ENCODE measurements around the gene SYDE1.

DNA sequence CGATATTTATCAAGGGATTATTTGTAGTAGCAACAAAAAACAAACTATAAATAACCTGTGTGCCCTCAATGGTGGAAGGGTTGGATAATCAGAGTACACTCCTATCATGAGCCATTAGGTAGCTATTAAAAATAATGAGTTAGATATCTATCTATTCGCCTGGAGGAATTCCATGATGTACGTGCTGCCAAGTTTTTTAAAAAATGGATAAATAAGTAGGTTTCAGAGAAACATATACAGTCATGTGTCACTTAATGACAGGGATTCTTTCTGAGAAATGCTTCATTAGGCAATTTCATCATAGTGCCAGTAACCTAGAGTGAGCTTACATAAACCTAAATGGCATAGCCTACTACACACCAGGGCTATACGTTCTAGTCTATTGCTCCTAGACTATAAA, 31.4 kb upstream of the SYDE1 start:
- TF ChIP-seq, protein P1, sequence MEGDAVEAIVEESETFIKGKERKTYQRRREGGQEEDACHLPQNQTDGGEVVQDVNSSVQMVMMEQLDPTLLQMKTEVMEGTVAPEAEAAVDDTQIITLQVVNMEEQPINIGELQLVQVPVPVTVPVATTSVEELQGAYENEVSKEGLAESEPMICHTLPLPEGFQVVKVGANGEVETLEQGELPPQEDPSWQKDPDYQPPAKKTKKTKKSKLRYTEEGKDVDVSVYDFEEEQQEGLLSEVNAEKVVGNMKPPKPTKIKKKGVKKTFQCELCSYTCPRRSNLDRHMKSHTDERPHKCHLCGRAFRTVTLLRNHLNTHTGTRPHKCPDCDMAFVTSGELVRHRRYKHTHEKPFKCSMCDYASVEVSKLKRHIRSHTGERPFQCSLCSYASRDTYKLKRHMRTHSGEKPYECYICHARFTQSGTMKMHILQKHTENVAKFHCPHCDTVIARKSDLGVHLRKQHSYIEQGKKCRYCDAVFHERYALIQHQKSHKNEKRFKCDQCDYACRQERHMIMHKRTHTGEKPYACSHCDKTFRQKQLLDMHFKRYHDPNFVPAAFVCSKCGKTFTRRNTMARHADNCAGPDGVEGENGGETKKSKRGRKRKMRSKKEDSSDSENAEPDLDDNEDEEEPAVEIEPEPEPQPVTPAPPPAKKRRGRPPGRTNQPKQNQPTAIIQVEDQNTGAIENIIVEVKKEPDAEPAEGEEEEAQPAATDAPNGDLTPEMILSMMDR (IDR thresholded peaks at IDR 0.05) = no peak
- TF ChIP-seq, protein P2, sequence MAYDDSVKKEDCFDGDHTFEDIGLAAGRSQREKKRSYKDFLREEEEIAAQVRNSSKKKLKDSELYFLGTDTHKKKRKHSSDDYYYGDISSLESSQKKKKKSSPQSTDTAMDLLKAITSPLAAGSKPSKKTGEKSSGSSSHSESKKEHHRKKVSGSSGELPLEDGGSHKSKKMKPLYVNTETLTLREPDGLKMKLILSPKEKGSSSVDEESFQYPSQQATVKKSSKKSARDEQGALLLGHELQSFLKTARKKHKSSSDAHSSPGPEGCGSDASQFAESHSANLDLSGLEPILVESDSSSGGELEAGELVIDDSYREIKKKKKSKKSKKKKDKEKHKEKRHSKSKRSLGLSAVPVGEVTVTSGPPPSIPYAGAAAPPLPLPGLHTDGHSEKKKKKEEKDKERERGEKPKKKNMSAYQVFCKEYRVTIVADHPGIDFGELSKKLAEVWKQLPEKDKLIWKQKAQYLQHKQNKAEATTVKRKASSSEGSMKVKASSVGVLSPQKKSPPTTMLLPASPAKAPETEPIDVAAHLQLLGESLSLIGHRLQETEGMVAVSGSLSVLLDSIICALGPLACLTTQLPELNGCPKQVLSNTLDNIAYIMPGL (CRISPR knock-in tag; IDR thresholded peaks at IDR 0.05) = no peak
- TF ChIP-seq, protein P3, sequence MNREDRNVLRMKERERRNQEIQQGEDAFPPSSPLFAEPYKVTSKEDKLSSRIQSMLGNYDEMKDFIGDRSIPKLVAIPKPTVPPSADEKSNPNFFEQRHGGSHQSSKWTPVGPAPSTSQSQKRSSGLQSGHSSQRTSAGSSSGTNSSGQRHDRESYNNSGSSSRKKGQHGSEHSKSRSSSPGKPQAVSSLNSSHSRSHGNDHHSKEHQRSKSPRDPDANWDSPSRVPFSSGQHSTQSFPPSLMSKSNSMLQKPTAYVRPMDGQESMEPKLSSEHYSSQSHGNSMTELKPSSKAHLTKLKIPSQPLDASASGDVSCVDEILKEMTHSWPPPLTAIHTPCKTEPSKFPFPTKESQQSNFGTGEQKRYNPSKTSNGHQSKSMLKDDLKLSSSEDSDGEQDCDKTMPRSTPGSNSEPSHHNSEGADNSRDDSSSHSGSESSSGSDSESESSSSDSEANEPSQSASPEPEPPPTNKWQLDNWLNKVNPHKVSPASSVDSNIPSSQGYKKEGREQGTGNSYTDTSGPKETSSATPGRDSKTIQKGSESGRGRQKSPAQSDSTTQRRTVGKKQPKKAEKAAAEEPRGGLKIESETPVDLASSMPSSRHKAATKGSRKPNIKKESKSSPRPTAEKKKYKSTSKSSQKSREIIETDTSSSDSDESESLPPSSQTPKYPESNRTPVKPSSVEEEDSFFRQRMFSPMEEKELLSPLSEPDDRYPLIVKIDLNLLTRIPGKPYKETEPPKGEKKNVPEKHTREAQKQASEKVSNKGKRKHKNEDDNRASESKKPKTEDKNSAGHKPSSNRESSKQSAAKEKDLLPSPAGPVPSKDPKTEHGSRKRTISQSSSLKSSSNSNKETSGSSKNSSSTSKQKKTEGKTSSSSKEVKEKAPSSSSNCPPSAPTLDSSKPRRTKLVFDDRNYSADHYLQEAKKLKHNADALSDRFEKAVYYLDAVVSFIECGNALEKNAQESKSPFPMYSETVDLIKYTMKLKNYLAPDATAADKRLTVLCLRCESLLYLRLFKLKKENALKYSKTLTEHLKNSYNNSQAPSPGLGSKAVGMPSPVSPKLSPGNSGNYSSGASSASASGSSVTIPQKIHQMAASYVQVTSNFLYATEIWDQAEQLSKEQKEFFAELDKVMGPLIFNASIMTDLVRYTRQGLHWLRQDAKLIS (CRISPR knock-in tag; IDR thresholded peaks at IDR 0.05; ENCODE audit: borderline replicate concordance) = no peak
- TF ChIP-seq ELF4 (CRISPR knock-in tag; IDR thresholded peaks at IDR 0.05; ENCODE audit: low read depth) = no peak
- TF ChIP-seq, protein P4, sequence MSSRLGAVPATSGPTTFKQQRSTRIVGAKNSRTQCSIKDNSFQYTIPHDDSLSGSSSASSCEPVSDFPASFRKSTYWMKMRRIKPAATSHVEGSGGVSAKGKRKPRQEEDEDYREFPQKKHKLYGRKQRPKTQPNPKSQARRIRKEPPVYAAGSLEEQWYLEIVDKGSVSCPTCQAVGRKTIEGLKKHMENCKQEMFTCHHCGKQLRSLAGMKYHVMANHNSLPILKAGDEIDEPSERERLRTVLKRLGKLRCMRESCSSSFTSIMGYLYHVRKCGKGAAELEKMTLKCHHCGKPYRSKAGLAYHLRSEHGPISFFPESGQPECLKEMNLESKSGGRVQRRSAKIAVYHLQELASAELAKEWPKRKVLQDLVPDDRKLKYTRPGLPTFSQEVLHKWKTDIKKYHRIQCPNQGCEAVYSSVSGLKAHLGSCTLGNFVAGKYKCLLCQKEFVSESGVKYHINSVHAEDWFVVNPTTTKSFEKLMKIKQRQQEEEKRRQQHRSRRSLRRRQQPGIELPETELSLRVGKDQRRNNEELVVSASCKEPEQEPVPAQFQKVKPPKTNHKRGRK (CRISPR knock-in tag; IDR thresholded peaks at IDR 0.05; ENCODE audit: borderline replicate concordance) = no peak
- TF ChIP-seq, protein P5, sequence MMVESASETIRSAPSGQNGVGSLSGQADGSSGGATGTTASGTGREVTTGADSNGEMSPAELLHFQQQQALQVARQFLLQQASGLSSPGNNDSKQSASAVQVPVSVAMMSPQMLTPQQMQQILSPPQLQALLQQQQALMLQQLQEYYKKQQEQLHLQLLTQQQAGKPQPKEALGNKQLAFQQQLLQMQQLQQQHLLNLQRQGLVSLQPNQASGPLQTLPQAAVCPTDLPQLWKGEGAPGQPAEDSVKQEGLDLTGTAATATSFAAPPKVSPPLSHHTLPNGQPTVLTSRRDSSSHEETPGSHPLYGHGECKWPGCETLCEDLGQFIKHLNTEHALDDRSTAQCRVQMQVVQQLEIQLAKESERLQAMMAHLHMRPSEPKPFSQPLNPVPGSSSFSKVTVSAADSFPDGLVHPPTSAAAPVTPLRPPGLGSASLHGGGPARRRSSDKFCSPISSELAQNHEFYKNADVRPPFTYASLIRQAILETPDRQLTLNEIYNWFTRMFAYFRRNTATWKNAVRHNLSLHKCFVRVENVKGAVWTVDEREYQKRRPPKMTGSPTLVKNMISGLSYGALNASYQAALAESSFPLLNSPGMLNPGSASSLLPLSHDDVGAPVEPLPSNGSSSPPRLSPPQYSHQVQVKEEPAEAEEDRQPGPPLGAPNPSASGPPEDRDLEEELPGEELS (CRISPR knock-in tag; IDR thresholded peaks at IDR 0.05) = no peak
- no peak for TF ChIP-seq SP1 (CRISPR knock-in tag; conservative IDR thresholded peaks at IDR 0.05)
- TF ChIP-seq, protein P6, sequence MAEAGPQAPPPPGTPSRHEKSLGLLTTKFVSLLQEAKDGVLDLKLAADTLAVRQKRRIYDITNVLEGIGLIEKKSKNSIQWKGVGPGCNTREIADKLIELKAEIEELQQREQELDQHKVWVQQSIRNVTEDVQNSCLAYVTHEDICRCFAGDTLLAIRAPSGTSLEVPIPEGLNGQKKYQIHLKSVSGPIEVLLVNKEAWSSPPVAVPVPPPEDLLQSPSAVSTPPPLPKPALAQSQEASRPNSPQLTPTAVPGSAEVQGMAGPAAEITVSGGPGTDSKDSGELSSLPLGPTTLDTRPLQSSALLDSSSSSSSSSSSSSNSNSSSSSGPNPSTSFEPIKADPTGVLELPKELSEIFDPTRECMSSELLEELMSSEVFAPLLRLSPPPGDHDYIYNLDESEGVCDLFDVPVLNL (CRISPR knock-in tag; IDR thresholded peaks at IDR 0.05; ENCODE audit: borderline replicate concordance, low read depth) = no peak
- TF ChIP-seq FOXP1 (CRISPR knock-in tag; IDR thresholded peaks at IDR 0.05; ENCODE audit: borderline replicate concordance) = no peak
